IMR-90 (cell line): ENCODE data around the gene ARHGEF1. TPM values are rescaled to one million over a fixed set of nuclear protein-coding genes. Genes with fewer than 3 reads are reported as not detected.

Experiments used
- ATAC-seq: fragments of 200-7000 bp; cut with Tn5 transposase; 2 replicates; pipeline ENCODE4 v1.9.1; 2020; ENCODE audit warnings: low read depth, mild to moderate bottlenecking, moderate library complexity
- BruUV-seq: library from RNA; stranded (reverse); fragments of 400-500 nt; replicated peaks from 2 replicates; lab custom pipeline; 2021; lab: Mats Ljungman, UMichigan
- CTCF ChIA-PET: fragments of 300-600 bp; formaldehyde crosslinking; extraction: SDS; loops from one replicate; lab custom pipeline; 2021; ENCODE audit warnings: antibody characterized with exemption; lab: Yijun Ruan, JAX
- POLR2A ChIA-PET: fragments of 300-600 bp; sonication (Branson Sonifier 250); formaldehyde crosslinking; loops from one replicate; lab custom pipeline; 2022; ENCODE audit warnings: antibody characterized with exemption; ENCODE audit not compliant: unreplicated experiment; lab: Charles Lee
- DNase-seq: peaks from one replicate; pipeline ENCODE4 v3.0.0; 2013
- H2AFZ ChIP-seq: replicated peaks from 2 replicates; pipeline ENCODE3; 2013; ENCODE audit warnings: low read length, mild to moderate bottlenecking; ENCODE audit not compliant: poor library complexity
- H2AK5ac ChIP-seq: 2 replicates; pipeline ENCODE4 v1.6.1; 2013; ENCODE audit warnings: low read depth, low read length, inconsistent platforms
- H2AK9ac ChIP-seq: replicated peaks from 2 replicates; pipeline ENCODE3; 2013; ENCODE audit warnings: mild to moderate bottlenecking, low read depth, low read length, moderate library complexity; ENCODE audit not compliant: poor library complexity
- H2BK120ac ChIP-seq: 2 replicates; pipeline ENCODE4 v1.6.1; 2013; ENCODE audit warnings: low read depth, low read length, inconsistent platforms
- H2BK15ac ChIP-seq: 3 replicates; pipeline ENCODE4 v1.6.1; 2013; ENCODE audit warnings: low read depth, low read length, inconsistent platforms
- H2BK20ac ChIP-seq: 2 replicates; pipeline ENCODE4 v1.6.1; 2013; ENCODE audit warnings: low read depth, mild to moderate bottlenecking, inconsistent platforms, low read length, moderate library complexity
- H2BK5ac ChIP-seq: 2 replicates; pipeline ENCODE4 v1.6.1; 2013; ENCODE audit warnings: mild to moderate bottlenecking, low read depth, low read length, inconsistent platforms; ENCODE audit not compliant: poor library complexity, severe bottlenecking
- H3K14ac ChIP-seq: replicated peaks from 2 replicates; pipeline ENCODE4 v1.6.1; 2013; ENCODE audit warnings: low read depth, low read length, inconsistent platforms
- H3K18ac ChIP-seq: 2 replicates; pipeline ENCODE4 v1.6.1; 2013; ENCODE audit warnings: low read depth, low read length, control low read depth
- H3K23ac ChIP-seq: 2 replicates; pipeline ENCODE4 v1.6.1; 2013; ENCODE audit warnings: low read depth, low read length, inconsistent platforms
- H3K27ac ChIP-seq: 2 replicates; pipeline ENCODE4 v1.5.1; 2013; ENCODE audit warnings: mild to moderate bottlenecking, control low read depth, low read length; ENCODE audit not compliant: insufficient read depth
- H3K27me3 ChIP-seq: 2 replicates; pipeline ENCODE4 v1.6.1; 2013; ENCODE audit warnings: low read length; ENCODE audit not compliant: control insufficient read depth, insufficient read depth
- H3K36me3 ChIP-seq: 2 replicates; pipeline ENCODE4 v1.6.1; 2013; ENCODE audit warnings: low read length, mixed read lengths; ENCODE audit not compliant: control insufficient read depth, insufficient read depth
- H3K4ac ChIP-seq: 2 replicates; pipeline ENCODE4 v1.6.1; 2013; ENCODE audit warnings: low read depth, low read length, inconsistent platforms
- H3K4me1 ChIP-seq: 2 replicates; pipeline ENCODE4 v1.6.1; 2013; ENCODE audit warnings: low read length, mixed read lengths; ENCODE audit not compliant: control insufficient read depth, insufficient read depth
- H3K4me2 ChIP-seq: 2 replicates; pipeline ENCODE4 v1.6.1; 2013; ENCODE audit warnings: low read depth, mild to moderate bottlenecking, control low read depth, low read length, moderate library complexity
- H3K4me3 ChIP-seq: 2 replicates; pipeline ENCODE4 v1.5.1; 2013; ENCODE audit warnings: low read depth, mild to moderate bottlenecking, control low read depth, low read length, moderate library complexity; ENCODE audit not compliant: insufficient read depth
- H3K56ac ChIP-seq: 2 replicates; pipeline ENCODE4 v1.6.1; 2013; ENCODE audit warnings: low read length, inconsistent platforms; ENCODE audit not compliant: insufficient read depth; ENCODE audit errors: extremely low read depth
- H3K79me1 ChIP-seq, 2 experiments: 2 replicates each; pipeline ENCODE4 v1.6.1; 2013; ENCODE audit warnings: low read length in 2 of 2, inconsistent platforms in 1 of 2, low read depth in 1 of 2
- H3K9ac ChIP-seq: 2 replicates; pipeline ENCODE4 v1.6.1; 2013; ENCODE audit warnings: low read depth, low read length, control low read depth
- H3K9me1 ChIP-seq: 2 replicates; pipeline ENCODE4 v1.6.1; 2013; ENCODE audit warnings: low read length, inconsistent platforms; ENCODE audit not compliant: insufficient read depth
- H3K9me3 ChIP-seq: 2 replicates; pipeline ENCODE4 v1.6.1; 2013; ENCODE audit warnings: low read length; ENCODE audit not compliant: control insufficient read depth, insufficient read depth
- H4K20me1 ChIP-seq: 2 replicates; pipeline ENCODE4 v1.6.1; 2013; ENCODE audit warnings: low read length, inconsistent platforms; ENCODE audit not compliant: insufficient read depth
- H4K5ac ChIP-seq: 2 replicates; pipeline ENCODE4 v1.6.1; 2013; ENCODE audit warnings: mild to moderate bottlenecking, low read depth, low read length, control low read depth
- H4K8ac ChIP-seq, 2 experiments: 2 replicates each; pipeline ENCODE4 v1.6.1; 2013; ENCODE audit warnings: low read depth in 2 of 2, low read length in 2 of 2, control low read depth in 1 of 2, inconsistent platforms in 1 of 2
- H4K91ac ChIP-seq: 2 replicates; pipeline ENCODE4 v1.6.1; 2013; ENCODE audit warnings: low read depth, low read length, inconsistent platforms; ENCODE audit not compliant: insufficient read depth
- BHLHE40 ChIP-seq: fragments of 150-350 bp; IDR thresholded peaks from 2 replicates; pipeline ENCODE4 v1.6.1; 2016; ENCODE audit warnings: mild to moderate bottlenecking, low read depth, low read length
- FOS ChIP-seq: fragments of 150-350 bp; IDR thresholded peaks from 2 replicates; pipeline ENCODE4 v1.6.1; 2016; ENCODE audit warnings: low read depth, low read length
- NFE2L2 ChIP-seq: fragments of 150-350 bp; IDR thresholded peaks from 2 replicates; pipeline ENCODE4 v1.6.1; 2016; ENCODE audit warnings: low read depth, mild to moderate bottlenecking, low read length
- RAD21 ChIP-seq: IDR thresholded peaks from 2 replicates; pipeline ENCODE4 v1.6.1; 2012; ENCODE audit warnings: low read length, improper control_type of control experiment
- RFX5 ChIP-seq: IDR thresholded peaks from 2 replicates; pipeline ENCODE4 v1.8.0; 2012; ENCODE audit warnings: low read depth, mild to moderate bottlenecking, low read length, moderate library complexity
- SMC3 ChIP-seq: fragments of 150-350 bp; IDR thresholded peaks from 2 replicates; pipeline ENCODE4 v1.6.1; 2016; ENCODE audit warnings: low read depth, mild to moderate bottlenecking, antibody characterized with exemption, low read length, moderate library complexity
- WGBS, 2 experiments: methylation state at CpG; one replicate each; pipeline versions ENCODE4 v1.1.5 to v1.1.7; 2013; ENCODE audit warnings: missing lambda C conversion rate in 2 of 2; ENCODE audit not compliant: insufficient read length in 1 of 2; ENCODE audit errors: extremely low coverage in 2 of 2; 5-methylcytosine and 5-hydroxymethylcytosine counted together
- dilution Hi-C: fragments of 300-500 bp; cut with HindIII; formaldehyde crosslinking; loops from one replicate; pipeline ENCODE4 v1.14.3; 2018; ENCODE audit warnings: low sequenced_read_pairs; ENCODE audit not compliant: unreplicated experiment
- in situ Hi-C: fragments of 300-500 bp; cut with MboI; formaldehyde crosslinking; loops from 3 replicates; pipeline ENCODE4 v1.14.3; 2019; ENCODE audit warnings: low sequenced_read_pairs, inconsistent platforms, mixed read lengths
- intact Hi-C: fragments of 100-400 bp; cut with micrococcal nuclease; formaldehyde crosslinking; loops from 2 replicates; pipeline ENCODE4 v1.10.0; 2022
- polyA plus RNA-seq, 3 experiments: library from polyadenylated mRNA; depleted of rRNA; stranded (reverse); fragments of >200 nt; gene quantifications; 2 replicates each; pipeline ENCODE4 v1.2.3, GENCODE V29; 2012; ENCODE audit warnings: low replicate concordance in 1 of 3
- total RNA-seq: library from RNA; depleted of rRNA; stranded (reverse); fragments of >200 nt; gene quantifications from 2 replicates; pipeline ENCODE4 v1.2.3, GENCODE V29; 2012

The ARHGEF1 gene
- total and polyA plus RNA-seq, 2 of the 4 experiments (the other 2 are of a cell fraction): 11.5 to 47.1 TPM

GRCh38 chr19:41908724-41909464 is 25.9 kb downstream of the ARHGEF1 start:
- Histone ChIP-seq H2BK20ac (no peak overlapping the region), H2AFZ (no peak overlapping the region), H4K20me1 (peaks cover 27% of the 10 kb centered on the region), H2BK5ac (no peak overlapping the region), H3K4me3 (no peak overlapping the region), H3K9ac (no peak overlapping the region), H3K18ac (no peak overlapping the region), H3K4me1 (no peaks in the 10 kb centered on the region), H2AK5ac (no peak overlapping the region), H3K56ac (no peak overlapping the region), H2BK120ac (no peak overlapping the region), H2BK15ac (no peak overlapping the region), H3K9me1 (no peaks in the 10 kb centered on the region; the same call in 1 of the 2 replicates), H3K4ac (no peak overlapping the region), H4K8ac (no peak overlapping the region), H3K14ac (no peak overlapping the region), H3K36me3 (peaks cover 31% of the 10 kb centered on the region), H2AK9ac (peak overlapping the region; percentile 8), H3K27me3 (peaks cover 33% of the 10 kb centered on the region), H4K91ac (no peak overlapping the region), H3K23ac (no peak overlapping the region), H3K9me3 (no peaks in the 10 kb centered on the region), H4K5ac (no peak overlapping the region), H3K79me1 (0 out of 4 replicates have a peak, but pooled peaks cover 0 to 3% of the 10 kb centered on the region in 2 experiments), H3K27ac (no peak overlapping the region), H3K4me2 (no peak overlapping the region)
- WGBS, 2 experiments: 70% methylated on average over 3 of the region's 11 CpGs; no CpG with 5 or more reads in 1 of the 2 experiments
- intact Hi-C loops: no loop called here
- DNase-seq: no peak
- dilution Hi-C loops: no loop called here
- in situ Hi-C loops: no loop called here
- CTCF ChIA-PET: no interaction called here
- BruUV-seq: no TSS peak
- POLR2A ChIA-PET: no interaction called here
- no peak for ATAC-seq
- TF ChIP-seq SMC3: no peak
- TF ChIP-seq RFX5: no peak
- TF ChIP-seq FOS: no peak
- no peak for TF ChIP-seq RAD21
- no peak for TF ChIP-seq NFE2L2
- TF ChIP-seq BHLHE40: no peak
